ENCODE results near the gene MAP2K5.

MAP2K5 gene

GRCh38 chr15:67504796-67505195 is 37.7 kb upstream of the MAP2K5 start:
- no peaks in the 10 kb centered on the region for H3K4me1 Mint-ChIP-seq
- H3K4me3 Mint-ChIP-seq = no peak overlapping the region
- no peak overlapping the region for H3K27ac Mint-ChIP-seq
- H3K9me3 Mint-ChIP-seq = no peaks in the 10 kb centered on the region
- TF ChIP-seq CTCF (IDR thresholded peaks at IDR 0.05; ENCODE audit: unreplicated experiment in 3 of 3) = no peak
- no peaks in the 10 kb centered on the region for H3K27me3 Mint-ChIP-seq (ENCODE audit: low read depth)
- H3K36me3 Mint-ChIP-seq (ENCODE audit: low read depth) = peaks cover 4% of the 10 kb centered on the region

GRCh38 chr15:67505675-67506572 is 36.6 kb upstream of the MAP2K5 start:
- Mint-ChIP-seq H3K9me3 (no peaks in the 10 kb centered on the region), H3K4me1 (no peaks in the 10 kb centered on the region), H3K36me3 (ENCODE audit: low read depth) (peaks cover 7% of the 10 kb centered on the region), H3K4me3 (no peak overlapping the region), H3K27ac (no peak overlapping the region), H3K27me3 (ENCODE audit: low read depth) (no peaks in the 10 kb centered on the region)
- TF ChIP-seq CTCF (IDR thresholded peaks at IDR 0.05; ENCODE audit: unreplicated experiment in 3 of 3) = no peak

- H3K4me3 Mint-ChIP-seq = no peak overlapping the region
- TF ChIP-seq CTCF (IDR thresholded peaks at IDR 0.05; ENCODE audit: unreplicated experiment in 3 of 3) = no peak
- H3K9me3 Mint-ChIP-seq = no peaks in the 10 kb centered on the region
- H3K4me1 Mint-ChIP-seq = no peaks in the 10 kb centered on the region
- H3K36me3 Mint-ChIP-seq (ENCODE audit: low read depth) = peaks cover 11% of the 10 kb centered on the region
- H3K27ac Mint-ChIP-seq = no peak overlapping the region
- no peaks in the 10 kb centered on the region for H3K27me3 Mint-ChIP-seq (ENCODE audit: low read depth)
These were observed 35.4 kb upstream of the MAP2K5 start for GRCh38 chr15:67506775-67507747.

GRCh38 chr15:67508407-67508806 is 34.1 kb upstream of the MAP2K5 start:
- no peaks in the 10 kb centered on the region for H3K27me3 Mint-ChIP-seq (ENCODE audit: low read depth)
- no peak for TF ChIP-seq CTCF (IDR thresholded peaks at IDR 0.05; ENCODE audit: unreplicated experiment in 3 of 3)
- no peak overlapping the region for H3K4me3 Mint-ChIP-seq
- no peak overlapping the region for H3K27ac Mint-ChIP-seq
- H3K4me1 Mint-ChIP-seq = no peaks in the 10 kb centered on the region
- H3K9me3 Mint-ChIP-seq = no peaks in the 10 kb centered on the region
- peaks cover 25% of the 10 kb centered on the region for H3K36me3 Mint-ChIP-seq (ENCODE audit: low read depth)

GRCh38 chr15:67509918-67510317 is 32.6 kb upstream of the MAP2K5 start:
- H3K4me3 Mint-ChIP-seq = no peak overlapping the region
- peaks cover 37% of the 10 kb centered on the region for H3K36me3 Mint-ChIP-seq (ENCODE audit: low read depth)
- no peak overlapping the region for H3K27ac Mint-ChIP-seq
- H3K9me3 Mint-ChIP-seq = no peaks in the 10 kb centered on the region
- no peak for TF ChIP-seq CTCF (IDR thresholded peaks at IDR 0.05; ENCODE audit: unreplicated experiment in 3 of 3)
- no peaks in the 10 kb centered on the region for H3K27me3 Mint-ChIP-seq (ENCODE audit: low read depth)
- H3K4me1 Mint-ChIP-seq = no peaks in the 10 kb centered on the region
